PC-3 (cell line): ENCODE data around the gene LCORL.

Experiments
- EZH2 ChIP-seq: fragments of 300-600 bp; sonication (generic); IDR thresholded peaks from one replicate; pipeline ENCODE4 v1.6.1; 2017; ENCODE audit warnings: antibody characterized with exemption, mild to moderate bottlenecking, low read length; ENCODE audit not compliant: unreplicated experiment
- TF ChIP-seq, protein P1 (sequence below): fragments of 300-600 bp; sonication (generic); conservative IDR thresholded peaks from 2 replicates; pipeline ENCODE4 v1.5.1; 2017; ENCODE audit warnings: antibody characterized with exemption, low read depth, mild to moderate bottlenecking, low read length

DNA sequence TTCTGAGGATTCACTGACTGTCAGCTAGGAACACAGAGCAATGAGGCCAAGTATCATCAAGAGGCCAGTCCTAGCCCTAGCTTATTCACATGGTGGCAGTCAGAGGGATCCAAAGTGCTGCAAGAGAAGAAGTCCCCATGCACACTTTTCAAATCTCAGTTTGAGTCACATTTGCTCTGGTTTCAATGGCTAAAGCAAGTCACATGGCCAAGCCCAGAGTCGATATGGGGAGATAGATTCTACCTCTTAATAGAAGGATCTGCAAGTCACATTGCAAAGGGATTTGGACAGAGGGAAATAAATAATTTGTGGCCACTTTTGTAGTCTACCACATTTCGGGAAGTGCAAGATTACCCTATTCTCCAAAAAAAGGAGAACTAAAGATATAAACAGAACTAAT, 3.7 kb upstream of the LCORL start:
- TF ChIP-seq, protein P1, sequence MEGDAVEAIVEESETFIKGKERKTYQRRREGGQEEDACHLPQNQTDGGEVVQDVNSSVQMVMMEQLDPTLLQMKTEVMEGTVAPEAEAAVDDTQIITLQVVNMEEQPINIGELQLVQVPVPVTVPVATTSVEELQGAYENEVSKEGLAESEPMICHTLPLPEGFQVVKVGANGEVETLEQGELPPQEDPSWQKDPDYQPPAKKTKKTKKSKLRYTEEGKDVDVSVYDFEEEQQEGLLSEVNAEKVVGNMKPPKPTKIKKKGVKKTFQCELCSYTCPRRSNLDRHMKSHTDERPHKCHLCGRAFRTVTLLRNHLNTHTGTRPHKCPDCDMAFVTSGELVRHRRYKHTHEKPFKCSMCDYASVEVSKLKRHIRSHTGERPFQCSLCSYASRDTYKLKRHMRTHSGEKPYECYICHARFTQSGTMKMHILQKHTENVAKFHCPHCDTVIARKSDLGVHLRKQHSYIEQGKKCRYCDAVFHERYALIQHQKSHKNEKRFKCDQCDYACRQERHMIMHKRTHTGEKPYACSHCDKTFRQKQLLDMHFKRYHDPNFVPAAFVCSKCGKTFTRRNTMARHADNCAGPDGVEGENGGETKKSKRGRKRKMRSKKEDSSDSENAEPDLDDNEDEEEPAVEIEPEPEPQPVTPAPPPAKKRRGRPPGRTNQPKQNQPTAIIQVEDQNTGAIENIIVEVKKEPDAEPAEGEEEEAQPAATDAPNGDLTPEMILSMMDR: no peak
- no peak for TF ChIP-seq EZH2
